GM19463 (cell line): ENCODE measurements around the gene CRYBG1.
"Not testable (repeated sequence)": the region's sequence is repeated elsewhere in the genome, so short reads cannot be mapped to it uniquely, and the experiment has no call there.

Experiments
- ATAC-seq: cut with Tn5 transposase; IDR thresholded peaks from one replicate; pipeline ENCODE4 v1.9.1; 2021; ENCODE audit warnings: mild to moderate bottlenecking, moderate library complexity; ENCODE audit not compliant: unreplicated experiment

The CRYBG1 gene

DNA sequence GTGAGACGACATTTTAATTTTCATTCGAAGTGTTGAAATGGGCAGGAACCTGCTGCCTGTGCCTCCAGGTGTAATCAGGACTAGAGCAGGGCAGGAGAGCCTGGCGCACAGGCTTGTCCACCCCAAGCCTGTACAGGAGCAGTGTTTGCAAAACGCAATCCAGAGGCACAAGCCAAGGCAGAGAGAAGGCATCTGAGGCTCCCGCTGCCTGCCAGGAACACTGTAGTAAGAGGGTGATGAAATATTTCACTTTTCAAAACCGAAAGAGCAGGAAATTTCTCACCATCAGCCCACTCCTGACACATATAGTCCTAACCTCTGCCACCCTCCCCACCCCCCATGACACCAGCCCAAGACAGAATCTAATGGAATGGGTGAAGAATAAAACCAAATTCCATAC is 136.3 kb downstream of the CRYBG1 start:
- ATAC-seq, result no peak

DNA sequence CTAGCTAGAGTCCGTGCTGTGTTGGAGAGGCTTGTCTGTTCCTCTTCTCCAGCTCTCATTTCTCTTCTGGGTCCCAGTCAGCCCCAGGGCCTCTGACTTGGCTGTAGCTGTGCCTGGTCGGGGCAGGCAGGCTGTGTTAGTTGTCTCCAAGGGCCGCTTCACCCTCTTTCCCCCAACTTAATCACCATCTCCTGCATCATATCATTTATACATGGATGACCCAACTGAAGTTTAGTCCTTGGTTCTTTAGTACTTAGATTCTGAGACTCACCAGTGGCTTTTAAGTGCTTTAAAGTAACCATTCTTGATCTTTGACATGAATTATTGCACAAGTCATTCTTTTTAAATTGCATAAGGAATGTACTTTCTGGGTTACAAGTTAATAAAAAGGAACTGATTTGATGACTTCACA is 141.4 kb downstream of the CRYBG1 start:
- ATAC-seq, result no peak

DNA sequence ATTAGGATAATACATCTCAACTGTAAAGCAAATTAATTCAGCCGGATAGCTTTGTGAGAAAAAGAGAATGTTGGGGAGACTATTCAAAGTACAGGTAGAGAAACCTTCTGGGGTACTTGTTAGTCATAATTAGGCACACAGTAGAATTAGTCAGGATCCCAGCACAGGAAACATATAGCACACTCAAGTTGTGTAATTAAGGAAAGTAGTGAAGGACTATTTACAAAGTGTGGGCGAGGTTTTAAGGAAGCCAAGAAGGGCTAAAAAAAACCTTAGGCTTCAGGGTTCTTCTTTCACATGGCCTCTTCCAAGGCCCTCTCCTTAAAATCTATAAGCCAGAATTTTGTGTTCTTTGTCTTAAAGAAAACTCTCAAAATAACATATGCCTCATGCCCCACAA is 142.0 kb downstream of the CRYBG1 start:
- no peak for ATAC-seq

DNA sequence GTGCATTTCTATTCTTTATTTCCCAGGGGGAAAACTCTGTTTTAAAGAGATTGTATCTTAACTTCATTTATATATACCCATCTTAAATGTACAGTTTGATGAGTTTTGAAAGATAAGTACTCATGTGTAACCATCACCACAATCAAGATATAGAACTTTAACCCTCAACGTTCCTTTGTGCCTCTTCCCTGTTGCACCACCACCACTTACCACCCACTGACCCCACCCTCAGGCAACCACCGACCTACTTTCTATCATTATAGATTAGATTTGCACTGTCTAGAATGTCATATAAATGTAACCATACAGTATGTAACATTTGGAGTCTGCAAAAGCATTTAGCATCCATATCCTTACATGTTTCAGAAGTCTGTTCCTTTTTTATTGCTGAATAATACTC is 147.8 kb downstream of the CRYBG1 start:
- no peak for ATAC-seq

DNA sequence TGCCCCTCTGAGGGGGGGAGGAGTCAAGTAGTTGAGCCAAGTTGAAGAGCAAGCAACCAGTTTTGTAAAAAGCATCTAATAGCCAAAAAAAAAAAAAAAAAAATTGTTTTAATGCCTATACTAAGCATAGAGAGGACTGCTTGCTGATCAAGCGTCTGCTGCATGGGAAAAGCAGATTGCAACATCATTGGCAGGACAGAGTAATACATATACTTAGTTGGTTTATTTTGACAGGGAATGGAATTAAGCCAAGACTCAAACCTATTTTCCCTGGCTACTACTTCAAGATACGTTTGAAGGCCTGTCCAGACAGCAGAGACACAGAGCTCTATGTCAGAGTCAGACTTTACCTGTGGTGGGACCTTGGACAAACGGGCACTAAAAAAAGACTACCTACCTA is 148.3 kb downstream of the CRYBG1 start:
- no peak for ATAC-seq

DNA sequence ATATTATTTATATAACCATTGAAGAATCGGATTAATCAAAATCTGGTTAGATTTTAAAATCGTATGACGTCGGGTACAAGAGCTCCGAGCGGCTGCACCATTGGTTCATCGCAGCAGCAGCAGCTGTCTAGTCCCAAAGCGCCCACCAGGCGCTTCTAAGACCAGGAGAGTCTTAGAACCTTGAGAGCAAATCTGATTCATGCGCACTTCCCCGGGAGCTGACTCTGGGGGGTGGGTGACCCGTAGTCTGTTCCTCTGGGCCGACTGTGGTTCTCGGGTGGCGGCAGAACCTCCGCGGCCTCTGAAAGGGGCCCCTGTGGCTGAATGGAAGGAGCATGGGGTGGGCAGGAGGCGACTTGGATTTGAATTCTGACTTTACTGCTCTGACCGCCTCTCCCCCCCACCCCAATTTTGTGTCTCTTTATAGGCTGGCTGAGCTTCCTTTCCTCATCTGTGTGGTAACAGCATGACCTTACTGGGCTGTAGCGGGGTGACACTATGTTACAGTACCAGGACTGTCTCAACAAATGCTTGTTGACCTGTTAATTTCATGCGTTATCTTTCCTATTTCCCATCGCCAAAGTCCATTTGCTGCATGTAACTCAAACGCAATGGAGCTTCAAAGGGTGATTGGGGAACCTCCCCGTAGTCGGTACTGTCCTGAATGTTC is 149.0 kb downstream of the CRYBG1 start:
- ATAC-seq, result no peak

DNA sequence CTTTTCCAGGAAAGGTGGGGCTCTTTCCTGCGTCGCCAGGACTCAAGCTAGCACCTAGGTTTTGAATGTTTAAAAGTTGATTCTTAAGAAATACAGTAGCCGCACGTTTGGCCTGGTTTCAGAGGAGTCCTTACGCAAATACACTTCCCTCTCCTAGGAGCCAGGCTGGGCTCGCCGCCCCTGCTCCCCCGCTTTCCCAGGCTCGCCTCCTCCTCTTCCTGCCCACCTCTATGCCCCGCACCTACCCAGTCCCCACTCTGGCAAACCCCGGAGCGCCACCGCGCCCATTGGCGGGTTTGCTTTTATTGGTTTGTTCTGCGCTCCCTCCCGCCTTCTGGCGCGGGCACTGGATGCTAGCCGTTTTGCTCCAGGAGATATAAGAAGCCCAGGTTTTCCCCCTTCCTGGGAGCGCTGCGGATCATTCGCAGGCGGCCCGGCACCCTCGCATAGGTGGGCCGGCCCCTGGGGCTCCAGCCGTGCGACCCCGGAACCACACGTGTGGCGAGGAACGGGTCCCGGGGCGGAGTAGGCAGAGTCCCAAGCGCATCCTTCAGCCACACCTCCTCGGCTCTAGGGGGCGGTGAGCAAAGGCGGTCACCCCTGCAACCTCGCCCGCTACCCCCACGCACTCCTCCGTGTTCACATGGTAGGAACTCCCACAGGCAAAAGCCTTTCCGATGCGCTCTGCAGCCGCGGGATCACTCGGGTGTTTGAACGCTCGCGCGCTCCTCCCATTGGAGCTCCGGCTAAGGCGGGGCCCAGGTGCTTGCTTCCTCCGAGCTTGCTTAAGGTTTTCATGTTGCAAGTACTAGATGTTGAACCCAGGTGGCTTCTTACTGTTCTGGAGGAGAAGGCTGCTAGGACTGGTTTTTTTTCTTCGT is 149.8 kb downstream of the CRYBG1 start:
- ATAC-seq, result peak; percentile 39

DNA sequence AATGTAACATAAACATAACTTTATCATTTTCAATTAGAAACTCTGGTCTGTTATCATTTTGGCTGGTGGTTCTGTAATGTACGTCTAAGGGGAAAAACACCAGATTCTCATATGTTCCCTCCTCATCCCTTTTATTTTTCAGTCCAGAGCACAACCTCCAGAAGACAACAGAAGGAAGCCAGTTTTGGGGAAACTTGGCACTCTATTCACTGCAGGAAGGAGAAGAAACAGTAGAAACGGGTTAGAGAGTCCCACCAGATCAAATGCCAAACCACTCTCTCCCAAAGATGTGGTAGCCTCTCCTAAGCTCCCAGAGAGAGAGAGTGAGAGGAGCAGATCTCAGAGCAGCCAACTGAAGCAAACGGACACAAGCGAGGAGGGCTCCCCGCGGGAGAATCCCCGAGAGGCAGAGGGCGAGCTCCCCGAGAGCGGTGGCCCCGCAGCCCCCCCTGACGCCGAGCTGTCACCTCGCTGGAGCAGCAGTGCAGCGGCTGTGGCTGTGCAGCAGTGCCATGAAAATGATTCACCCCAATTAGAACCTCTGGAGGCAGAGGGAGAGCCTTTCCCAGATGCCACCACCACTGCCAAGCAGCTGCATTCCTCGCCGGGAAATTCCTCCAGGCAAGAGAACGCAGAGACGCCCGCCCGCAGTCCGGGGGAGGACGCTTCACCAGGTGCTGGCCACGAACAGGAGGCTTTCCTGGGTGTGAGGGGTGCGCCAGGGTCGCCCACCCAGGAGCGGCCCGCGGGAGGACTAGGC is 151.0 kb downstream of the CRYBG1 start:
- peak; percentile 0 for ATAC-seq

DNA sequence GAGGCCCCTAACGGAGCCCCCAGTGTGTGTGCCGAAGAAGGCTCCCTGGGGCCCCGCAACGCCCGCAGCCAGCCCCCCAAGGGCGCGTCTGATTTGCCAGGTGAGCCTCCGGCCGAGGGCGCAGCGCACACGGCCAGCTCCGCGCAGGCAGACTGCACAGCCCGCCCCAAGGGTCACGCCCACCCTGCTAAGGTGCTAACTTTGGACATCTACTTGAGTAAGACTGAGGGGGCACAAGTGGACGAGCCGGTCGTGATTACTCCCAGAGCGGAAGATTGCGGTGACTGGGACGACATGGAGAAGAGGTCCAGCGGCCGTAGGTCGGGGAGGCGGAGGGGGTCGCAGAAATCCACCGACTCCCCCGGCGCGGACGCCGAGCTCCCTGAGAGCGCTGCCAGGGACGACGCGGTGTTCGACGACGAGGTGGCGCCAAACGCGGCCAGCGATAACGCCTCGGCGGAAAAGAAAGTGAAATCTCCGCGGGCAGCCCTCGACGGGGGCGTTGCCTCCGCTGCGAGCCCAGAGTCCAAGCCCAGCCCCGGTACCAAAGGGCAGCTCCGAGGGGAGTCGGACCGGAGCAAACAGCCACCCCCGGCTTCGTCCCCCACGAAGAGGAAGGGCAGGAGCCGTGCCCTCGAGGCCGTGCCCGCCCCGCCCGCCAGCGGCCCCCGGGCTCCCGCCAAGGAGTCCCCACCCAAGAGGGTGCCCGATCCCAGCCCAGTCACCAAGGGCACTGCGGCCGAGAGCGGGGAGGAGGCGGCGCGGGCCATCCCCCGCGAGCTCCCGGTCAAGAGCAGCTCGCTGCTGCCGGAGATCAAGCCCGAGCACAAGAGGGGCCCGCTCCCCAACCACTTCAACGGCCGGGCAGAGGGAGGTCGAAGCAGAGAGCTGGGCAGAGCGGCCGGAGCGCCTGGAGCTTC is 151.8 kb downstream of the CRYBG1 start:
- ATAC-seq, result peak; percentile 54

DNA sequence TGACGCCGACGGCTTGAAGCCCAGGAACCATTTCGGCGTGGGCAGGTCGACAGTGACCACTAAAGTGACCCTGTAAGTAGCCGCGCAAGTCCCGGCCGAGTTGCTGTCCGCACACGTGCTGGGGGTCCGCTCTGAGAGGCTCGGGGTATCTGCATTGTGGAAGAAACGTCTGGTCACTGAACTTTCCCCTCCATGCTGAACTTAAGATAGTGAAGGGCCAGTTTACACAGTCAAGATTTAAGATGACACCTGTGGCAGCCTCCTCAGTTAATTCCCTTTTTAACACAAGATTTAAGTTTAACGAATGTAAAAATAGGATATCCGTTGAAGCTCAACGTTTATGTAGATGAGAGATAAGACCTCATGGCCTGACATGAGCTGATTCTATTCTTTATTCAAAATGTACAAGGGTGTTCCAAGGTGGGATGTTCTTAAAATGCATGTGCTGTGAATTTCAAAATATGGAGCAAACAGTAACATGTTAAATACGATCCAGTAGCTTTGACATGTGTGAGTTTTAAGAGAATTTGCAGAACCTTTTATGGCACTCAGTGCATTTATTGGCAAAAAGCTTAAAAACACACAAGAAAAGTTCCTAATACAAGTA is 152.6 kb downstream of the CRYBG1 start:
- no peak for ATAC-seq

DNA sequence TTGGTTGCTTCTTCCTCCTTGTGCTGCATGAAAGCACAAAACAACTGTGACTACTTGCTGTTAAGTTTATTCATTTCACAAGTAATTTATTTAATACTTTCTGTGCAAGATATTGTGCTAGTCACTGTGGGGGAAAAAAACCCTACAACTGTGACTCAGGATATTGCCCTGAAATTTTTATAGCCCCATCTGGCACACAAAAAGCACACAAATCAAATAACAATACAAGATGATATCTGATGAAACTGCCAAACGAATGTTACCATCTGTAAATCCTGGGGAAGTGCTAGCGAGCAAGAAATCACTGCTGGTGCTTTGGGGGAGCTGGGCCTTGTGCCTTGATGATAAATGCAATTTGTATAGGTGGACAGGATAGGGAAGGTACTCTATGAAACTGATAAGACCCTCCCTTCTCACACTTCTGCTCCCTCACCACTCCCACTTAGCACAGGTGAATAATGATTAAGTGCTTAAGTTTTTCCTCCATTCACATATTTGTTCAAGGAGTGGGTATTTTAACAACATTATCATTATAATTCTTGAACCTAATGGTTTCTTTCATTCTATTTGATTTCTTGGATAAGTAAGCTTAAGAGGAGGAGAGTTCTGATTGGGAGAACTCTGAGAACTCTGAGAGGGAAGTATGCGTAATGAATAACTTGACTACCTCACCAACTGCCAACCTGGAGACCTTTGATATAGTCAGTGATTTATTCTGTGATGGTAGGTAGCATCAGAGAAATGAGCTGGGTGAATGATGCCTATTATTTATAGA is 153.5 kb downstream of the CRYBG1 start:
- no peak for ATAC-seq

DNA sequence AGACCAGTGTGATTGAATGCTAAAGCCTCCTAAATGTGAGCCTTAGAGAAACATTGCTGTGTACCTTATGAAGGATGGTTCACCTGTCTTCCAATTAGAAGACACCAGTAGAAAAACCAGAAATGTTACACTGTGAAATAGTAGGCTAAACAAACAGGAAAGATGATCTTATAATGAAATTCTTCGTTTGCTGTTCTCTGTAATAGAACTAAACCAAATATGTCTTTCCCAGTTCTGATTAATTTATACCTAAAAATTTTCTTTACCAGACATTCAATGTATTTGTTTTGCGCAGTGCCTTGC is 154.0 kb downstream of the CRYBG1 start:
- no peak for ATAC-seq

DNA sequence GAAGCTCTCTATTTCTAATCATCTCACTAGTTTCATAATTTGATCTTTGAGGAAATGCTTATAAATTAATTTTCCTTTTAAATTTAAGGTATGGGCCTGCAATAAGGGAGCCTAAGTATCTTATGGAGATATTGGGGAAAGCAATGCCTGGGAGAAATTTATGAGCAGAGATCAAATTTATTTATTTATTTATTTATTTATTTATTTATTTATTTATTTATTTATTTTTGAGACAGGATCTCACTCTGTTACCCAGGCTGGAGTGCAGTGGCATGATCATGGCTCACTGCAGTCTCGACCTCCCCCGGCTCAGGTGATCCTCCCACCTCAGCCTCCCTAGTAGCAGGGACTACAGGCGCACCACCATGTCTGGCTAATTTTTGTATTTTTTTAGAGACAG is 155.1 kb downstream of the CRYBG1 start:
- not testable (repeated sequence) for ATAC-seq

DNA sequence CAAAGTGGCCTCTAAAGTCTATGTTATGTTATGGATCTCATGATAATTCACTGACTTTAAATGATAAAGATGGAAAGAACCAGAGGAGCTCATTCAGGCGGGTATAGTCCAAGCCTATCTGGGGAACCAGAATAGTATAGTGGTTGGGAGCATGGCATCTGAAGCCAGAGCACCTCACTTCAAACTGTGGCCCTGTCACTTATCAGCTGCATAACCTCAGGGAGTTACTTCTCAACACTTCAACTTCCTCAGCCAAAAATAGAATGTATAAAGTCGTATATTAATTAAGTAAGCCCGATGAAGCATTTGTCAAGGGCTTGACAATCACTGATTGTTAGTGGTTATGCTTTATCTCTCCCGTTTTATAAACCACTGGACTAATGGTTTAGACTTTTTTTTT is 156.1 kb downstream of the CRYBG1 start:
- no peak for ATAC-seq

DNA sequence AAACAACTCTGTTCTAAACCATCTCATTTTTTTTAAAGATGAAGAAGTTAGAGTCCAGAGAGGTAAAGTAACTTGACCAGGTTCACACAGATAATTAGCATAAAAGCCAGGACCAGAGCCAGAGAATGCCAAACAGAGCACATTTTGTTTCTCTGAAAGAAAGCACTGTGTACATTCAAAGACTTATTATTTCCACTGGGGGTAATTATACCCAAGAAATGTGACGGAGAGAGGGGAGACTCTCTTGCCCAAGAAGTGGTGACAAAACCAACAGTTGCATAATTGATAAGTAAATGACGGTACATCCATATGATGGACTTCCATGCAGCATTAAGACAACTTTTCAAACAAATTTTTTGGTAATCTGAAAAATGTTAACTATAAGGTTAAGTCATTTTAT is 157.2 kb downstream of the CRYBG1 start:
- ATAC-seq, result no peak

DNA sequence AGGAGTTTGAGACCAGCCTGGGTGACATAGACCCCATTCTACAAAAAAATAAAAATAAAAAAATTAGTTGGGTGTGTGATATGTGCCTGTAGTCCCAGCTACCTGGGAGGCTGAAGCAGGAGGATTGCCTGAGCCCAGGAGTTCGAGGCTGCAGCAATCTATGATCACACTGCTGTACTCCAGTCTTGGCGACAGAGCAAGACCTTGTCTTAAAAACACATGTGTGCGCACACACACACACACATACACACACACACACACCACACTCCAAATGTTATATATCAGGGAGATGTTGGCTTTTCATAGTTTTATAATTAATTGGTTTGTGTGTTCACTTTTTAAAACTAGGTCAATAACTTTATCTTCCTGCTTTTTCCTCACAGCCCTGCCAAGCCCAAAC is 158.2 kb downstream of the CRYBG1 start:
- ATAC-seq, result no peak

DNA sequence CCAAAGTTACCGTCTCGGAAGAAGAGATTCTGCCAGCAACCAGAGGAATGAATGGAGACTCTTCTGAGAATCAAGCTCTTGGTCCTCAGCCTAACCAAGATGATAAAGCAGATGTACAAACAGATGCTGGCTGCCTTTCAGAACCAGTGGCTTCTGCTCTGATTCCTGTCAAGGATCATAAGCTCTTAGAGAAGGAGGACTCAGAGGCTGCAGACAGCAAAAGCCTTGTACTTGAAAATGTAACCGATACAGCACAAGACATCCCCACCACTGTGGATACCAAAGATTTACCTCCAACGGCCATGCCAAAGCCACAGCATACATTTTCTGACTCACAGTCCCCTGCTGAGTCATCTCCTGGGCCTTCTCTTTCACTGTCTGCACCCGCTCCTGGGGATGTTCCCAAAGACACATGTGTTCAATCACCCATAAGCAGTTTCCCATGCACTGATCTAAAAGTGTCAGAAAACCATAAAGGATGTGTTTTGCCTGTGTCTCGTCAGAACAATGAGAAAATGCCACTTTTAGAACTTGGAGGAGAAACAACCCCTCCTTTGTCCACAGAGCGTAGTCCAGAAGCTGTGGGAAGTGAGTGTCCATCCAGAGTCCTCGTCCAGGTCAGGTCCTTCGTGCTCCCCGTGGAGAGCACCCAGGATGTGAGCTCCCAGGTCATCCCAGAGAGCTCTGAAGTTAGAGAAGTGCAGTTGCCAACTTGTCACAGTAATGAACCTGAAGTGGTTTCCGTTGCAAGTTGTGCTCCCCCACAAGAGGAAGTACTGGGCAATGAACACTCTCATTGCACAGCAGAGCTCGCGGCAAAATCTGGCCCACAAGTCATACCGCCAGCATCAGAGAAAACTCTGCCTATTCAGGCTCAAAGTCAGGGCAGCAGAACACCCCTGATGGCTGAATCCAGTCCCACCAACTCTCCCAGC is 159.2 kb downstream of the CRYBG1 start:
- ATAC-seq, result peak; percentile 64

DNA sequence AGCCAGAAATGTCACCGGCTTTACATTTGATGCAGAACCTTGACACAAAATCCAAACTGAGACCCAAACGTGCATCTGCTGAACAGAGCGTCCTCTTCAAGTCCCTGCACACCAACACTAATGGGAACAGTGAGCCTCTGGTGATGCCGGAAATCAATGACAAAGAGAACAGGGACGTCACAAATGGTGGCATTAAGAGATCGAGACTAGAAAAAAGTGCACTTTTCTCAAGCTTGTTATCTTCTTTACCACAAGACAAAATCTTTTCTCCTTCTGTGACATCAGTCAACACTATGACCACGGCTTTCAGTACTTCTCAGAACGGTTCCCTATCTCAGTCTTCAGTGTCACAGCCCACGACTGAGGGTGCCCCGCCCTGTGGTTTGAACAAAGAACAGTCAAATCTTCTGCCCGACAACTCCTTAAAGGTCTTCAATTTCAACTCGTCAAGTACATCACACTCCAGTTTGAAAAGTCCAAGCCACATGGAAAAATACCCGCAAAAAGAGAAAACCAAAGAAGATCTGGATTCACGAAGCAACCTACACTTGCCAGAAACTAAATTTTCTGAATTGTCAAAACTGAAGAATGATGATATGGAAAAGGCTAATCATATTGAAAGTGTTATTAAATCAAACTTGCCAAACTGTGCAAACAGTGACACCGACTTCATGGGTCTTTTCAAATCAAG is 160.3 kb downstream of the CRYBG1 start:
- ATAC-seq, result peak; percentile 57
